Measurements from ENCODE around the gene TMEM204.

TMEM204 gene

GRCh38 chr16:1498899-1499676 is 34.4 kb upstream of the TMEM204 start:
- no peak for TF ChIP-seq EGR1 (IDR thresholded peaks at IDR 0.05)
- no peak for TF ChIP-seq NFIC (IDR thresholded peaks at IDR 0.05)
- no peak for TF ChIP-seq CREB1 (IDR thresholded peaks at IDR 0.05; ENCODE audit: low read depth)
- no peak for TF ChIP-seq ZBTB7A (IDR thresholded peaks at IDR 0.05; ENCODE audit: low read depth)
- TF ChIP-seq, protein P1, sequence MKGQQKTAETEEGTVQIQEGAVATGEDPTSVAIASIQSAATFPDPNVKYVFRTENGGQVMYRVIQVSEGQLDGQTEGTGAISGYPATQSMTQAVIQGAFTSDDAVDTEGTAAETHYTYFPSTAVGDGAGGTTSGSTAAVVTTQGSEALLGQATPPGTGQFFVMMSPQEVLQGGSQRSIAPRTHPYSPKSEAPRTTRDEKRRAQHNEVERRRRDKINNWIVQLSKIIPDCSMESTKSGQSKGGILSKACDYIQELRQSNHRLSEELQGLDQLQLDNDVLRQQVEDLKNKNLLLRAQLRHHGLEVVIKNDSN (IDR thresholded peaks at IDR 0.05), result no peak
- no peak for TF ChIP-seq CEBPB (IDR thresholded peaks at IDR 0.05)
- no peak for TF ChIP-seq EP300 (IDR thresholded peaks at IDR 0.05; ENCODE audit: borderline replicate concordance)
- no peak for TF ChIP-seq MAX (IDR thresholded peaks at IDR 0.05)
- TF ChIP-seq, protein P2, sequence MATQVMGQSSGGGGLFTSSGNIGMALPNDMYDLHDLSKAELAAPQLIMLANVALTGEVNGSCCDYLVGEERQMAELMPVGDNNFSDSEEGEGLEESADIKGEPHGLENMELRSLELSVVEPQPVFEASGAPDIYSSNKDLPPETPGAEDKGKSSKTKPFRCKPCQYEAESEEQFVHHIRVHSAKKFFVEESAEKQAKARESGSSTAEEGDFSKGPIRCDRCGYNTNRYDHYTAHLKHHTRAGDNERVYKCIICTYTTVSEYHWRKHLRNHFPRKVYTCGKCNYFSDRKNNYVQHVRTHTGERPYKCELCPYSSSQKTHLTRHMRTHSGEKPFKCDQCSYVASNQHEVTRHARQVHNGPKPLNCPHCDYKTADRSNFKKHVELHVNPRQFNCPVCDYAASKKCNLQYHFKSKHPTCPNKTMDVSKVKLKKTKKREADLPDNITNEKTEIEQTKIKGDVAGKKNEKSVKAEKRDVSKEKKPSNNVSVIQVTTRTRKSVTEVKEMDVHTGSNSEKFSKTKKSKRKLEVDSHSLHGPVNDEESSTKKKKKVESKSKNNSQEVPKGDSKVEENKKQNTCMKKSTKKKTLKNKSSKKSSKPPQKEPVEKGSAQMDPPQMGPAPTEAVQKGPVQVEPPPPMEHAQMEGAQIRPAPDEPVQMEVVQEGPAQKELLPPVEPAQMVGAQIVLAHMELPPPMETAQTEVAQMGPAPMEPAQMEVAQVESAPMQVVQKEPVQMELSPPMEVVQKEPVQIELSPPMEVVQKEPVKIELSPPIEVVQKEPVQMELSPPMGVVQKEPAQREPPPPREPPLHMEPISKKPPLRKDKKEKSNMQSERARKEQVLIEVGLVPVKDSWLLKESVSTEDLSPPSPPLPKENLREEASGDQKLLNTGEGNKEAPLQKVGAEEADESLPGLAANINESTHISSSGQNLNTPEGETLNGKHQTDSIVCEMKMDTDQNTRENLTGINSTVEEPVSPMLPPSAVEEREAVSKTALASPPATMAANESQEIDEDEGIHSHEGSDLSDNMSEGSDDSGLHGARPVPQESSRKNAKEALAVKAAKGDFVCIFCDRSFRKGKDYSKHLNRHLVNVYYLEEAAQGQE (IDR thresholded peaks at IDR 0.05; ENCODE audit: low read depth), result no peak
- TF ChIP-seq TCF12 (IDR thresholded peaks at IDR 0.05; ENCODE audit: low read depth), result no peak
- TF ChIP-seq RAD21 (IDR thresholded peaks at IDR 0.05; ENCODE audit: low read depth), result no peak
- TF ChIP-seq YY1 (IDR thresholded peaks at IDR 0.05; ENCODE audit: low read depth), result no peak
- TF ChIP-seq FOXM1 (IDR thresholded peaks at IDR 0.05; ENCODE audit: borderline replicate concordance, low read depth), result no peak
- no peak for TF ChIP-seq TEAD4 (IDR thresholded peaks at IDR 0.05)
- TF ChIP-seq TAF1 (IDR thresholded peaks at IDR 0.05; ENCODE audit: low read depth), result no peak

GRCh38 chr16:1499756-1500464 is 33.6 kb upstream of the TMEM204 start:
- TF ChIP-seq, protein P2 (IDR thresholded peaks at IDR 0.05; ENCODE audit: low read depth), result no peak
- TF ChIP-seq TAF1 (IDR thresholded peaks at IDR 0.05; ENCODE audit: low read depth), result no peak
- TF ChIP-seq EP300 (IDR thresholded peaks at IDR 0.05; ENCODE audit: borderline replicate concordance), result no peak
- TF ChIP-seq, protein P1 (IDR thresholded peaks at IDR 0.05), result no peak
- no peak for TF ChIP-seq EGR1 (IDR thresholded peaks at IDR 0.05)
- TF ChIP-seq NFIC (IDR thresholded peaks at IDR 0.05), result no peak
- TF ChIP-seq RAD21 (IDR thresholded peaks at IDR 0.05; ENCODE audit: low read depth), result no peak
- no peak for TF ChIP-seq FOXM1 (IDR thresholded peaks at IDR 0.05; ENCODE audit: borderline replicate concordance, low read depth)
- no peak for TF ChIP-seq YY1 (IDR thresholded peaks at IDR 0.05; ENCODE audit: low read depth)
- no peak for TF ChIP-seq ZBTB7A (IDR thresholded peaks at IDR 0.05; ENCODE audit: low read depth)
- TF ChIP-seq CEBPB (IDR thresholded peaks at IDR 0.05), result no peak
- no peak for TF ChIP-seq TEAD4 (IDR thresholded peaks at IDR 0.05)

DNA sequence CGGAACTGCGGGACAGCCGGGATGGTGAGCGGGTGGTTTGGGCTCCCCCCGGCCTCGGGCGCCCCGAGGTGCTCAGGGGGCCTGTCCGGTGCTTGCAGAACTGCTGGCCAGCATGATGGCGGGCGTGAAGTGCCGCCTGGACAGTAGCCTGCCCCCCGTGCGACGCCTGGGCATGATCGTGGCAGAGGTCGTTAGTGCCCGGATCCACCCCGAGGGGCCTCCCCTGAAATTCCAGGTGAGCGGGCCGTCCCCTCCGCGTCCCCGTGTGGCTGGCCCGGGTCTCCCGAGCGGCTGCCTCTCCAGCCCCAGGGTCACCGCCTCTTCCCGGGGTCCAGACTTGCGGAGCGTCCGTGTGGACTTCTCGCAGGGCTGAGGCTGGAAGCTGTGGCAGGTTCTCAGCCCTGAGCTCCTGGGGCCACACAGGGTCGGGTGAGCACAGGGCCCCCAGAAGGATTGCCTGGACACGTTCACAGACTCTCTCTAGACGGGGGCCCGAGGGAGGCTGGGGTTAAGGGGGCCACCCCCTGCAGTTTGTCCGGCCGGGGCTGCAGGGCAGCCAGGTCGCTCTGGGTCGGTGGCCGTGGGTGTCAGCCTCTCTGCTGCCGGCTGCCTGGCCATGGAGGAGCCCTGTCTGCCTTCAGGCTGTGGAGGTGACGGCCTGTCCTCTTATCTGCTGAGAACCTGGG is 32.9 kb upstream of the TMEM204 start:
- TF ChIP-seq YY1 (IDR thresholded peaks at IDR 0.05; ENCODE audit: low read depth) (no peak), ZBTB7A (IDR thresholded peaks at IDR 0.05; ENCODE audit: low read depth) (no peak), TAF1 (IDR thresholded peaks at IDR 0.05; ENCODE audit: low read depth) (no peak), FOXM1 (IDR thresholded peaks at IDR 0.05; ENCODE audit: borderline replicate concordance, low read depth) (no peak), MAX (IDR thresholded peaks at IDR 0.05) (no peak), CEBPB (IDR thresholded peaks at IDR 0.05) (no peak), TCF12 (IDR thresholded peaks at IDR 0.05; ENCODE audit: low read depth) (no peak), EGR1 (IDR thresholded peaks at IDR 0.05) (no peak), EP300 (IDR thresholded peaks at IDR 0.05; ENCODE audit: borderline replicate concordance) (no peak), CREB1 (IDR thresholded peaks at IDR 0.05; ENCODE audit: low read depth) (no peak)
- TF ChIP-seq, protein P1 (IDR thresholded peaks at IDR 0.05), result no peak

GRCh38 chr16:1501630-1502029 is 31.8 kb upstream of the TMEM204 start:
- TF ChIP-seq TEAD4 (IDR thresholded peaks at IDR 0.05), result no peak
- no peak for TF ChIP-seq RAD21 (IDR thresholded peaks at IDR 0.05; ENCODE audit: low read depth)
- no peak for TF ChIP-seq CEBPB (IDR thresholded peaks at IDR 0.05)
- TF ChIP-seq EGR1 (IDR thresholded peaks at IDR 0.05), result no peak

Data from Ishikawa (cell line).